ENCODE results near the gene ZNF664. TPM values are rescaled to one million over a fixed set of nuclear protein-coding genes. Genes with fewer than 3 reads are reported as not detected.

The ZNF664 gene
- total RNA-seq, 4 donors from 2014 or later: 25.0 to 100 (median 40.2) TPM

GRCh38 chr12:124025661-124026060, 52.6 kb downstream of the ZNF664 start:
- WGBS, 2 donors: 85 to 94% methylated on average over 8 of the region's 8 CpGs
- Histone ChIP-seq H3K4me1 (peaks cover 0 to 13% (median 0%) of the 10 kb centered on the region in 3 donors), H3K4me3 (no peak overlapping the region), H3K36me3 (no peaks in the 10 kb centered on the region), H3K27me3 (peaks cover 0 to 10% (median 0%) of the 10 kb centered on the region in 4 donors), H3K27ac (no peak overlapping the region), H3K9me3 (no peaks in the 10 kb centered on the region)
- intact Hi-C loops (cut with DNase I): no loop called here
- TF ChIP-seq, protein P1, sequence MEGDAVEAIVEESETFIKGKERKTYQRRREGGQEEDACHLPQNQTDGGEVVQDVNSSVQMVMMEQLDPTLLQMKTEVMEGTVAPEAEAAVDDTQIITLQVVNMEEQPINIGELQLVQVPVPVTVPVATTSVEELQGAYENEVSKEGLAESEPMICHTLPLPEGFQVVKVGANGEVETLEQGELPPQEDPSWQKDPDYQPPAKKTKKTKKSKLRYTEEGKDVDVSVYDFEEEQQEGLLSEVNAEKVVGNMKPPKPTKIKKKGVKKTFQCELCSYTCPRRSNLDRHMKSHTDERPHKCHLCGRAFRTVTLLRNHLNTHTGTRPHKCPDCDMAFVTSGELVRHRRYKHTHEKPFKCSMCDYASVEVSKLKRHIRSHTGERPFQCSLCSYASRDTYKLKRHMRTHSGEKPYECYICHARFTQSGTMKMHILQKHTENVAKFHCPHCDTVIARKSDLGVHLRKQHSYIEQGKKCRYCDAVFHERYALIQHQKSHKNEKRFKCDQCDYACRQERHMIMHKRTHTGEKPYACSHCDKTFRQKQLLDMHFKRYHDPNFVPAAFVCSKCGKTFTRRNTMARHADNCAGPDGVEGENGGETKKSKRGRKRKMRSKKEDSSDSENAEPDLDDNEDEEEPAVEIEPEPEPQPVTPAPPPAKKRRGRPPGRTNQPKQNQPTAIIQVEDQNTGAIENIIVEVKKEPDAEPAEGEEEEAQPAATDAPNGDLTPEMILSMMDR (IDR thresholded peaks at IDR 0.05): no peak
- TF ChIP-seq POLR2A (IDR thresholded peaks at IDR 0.05): no peak
- DNase-seq: no peak

DNA sequence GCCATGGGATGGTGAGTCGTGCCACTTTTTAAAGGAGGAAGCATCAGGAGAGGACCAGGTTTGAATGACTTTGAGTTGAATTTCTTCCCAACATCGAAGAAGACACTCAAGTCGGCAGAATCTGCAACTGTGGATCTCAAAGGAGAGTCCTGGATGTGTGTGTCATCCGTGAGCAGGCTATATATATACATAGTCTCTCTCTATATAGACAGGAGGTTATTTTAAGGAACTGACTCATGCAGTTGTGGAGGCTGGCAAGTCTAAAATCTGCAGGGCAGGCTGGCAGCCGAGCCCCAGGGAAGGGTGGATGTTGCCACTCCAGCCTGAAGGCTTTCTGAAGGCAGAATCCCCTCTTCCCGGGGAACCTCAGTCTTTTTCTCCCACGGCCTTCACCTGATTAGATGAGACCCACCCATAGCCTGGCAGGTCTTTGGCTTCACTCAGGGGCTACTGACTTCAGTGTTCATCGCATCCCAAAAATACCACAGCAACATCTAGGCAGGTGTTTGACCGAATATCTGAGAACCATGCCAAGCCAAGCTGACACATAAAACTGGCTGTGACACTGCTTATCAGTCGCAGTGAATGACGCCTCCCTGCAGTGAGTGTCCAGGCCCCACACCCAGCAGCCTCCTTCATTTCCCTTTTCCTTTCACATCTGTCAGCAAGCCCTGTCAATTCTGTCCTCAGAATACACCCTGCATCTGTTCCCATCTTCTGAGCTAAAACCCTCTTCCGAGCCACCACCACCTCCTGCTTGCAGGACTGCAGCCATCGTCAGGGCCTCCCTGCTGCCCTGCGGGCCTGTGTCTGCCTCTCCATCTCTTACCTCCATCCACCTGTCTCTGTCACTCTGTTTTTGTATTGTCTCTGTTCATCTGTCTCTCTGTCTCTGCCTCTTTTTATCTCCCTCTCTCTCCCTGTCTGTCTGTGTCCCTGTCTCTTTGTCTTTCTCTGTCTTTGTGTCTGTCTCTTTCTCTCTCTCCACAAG, 54.0 kb downstream of the ZNF664 start:
- TF ChIP-seq, protein P1 (IDR thresholded peaks at IDR 0.05): no peak
- TF ChIP-seq POLR2A (IDR thresholded peaks at IDR 0.05): no peak
- H3K36me3 ChIP-seq: no peaks in the 10 kb centered on the region

DNA sequence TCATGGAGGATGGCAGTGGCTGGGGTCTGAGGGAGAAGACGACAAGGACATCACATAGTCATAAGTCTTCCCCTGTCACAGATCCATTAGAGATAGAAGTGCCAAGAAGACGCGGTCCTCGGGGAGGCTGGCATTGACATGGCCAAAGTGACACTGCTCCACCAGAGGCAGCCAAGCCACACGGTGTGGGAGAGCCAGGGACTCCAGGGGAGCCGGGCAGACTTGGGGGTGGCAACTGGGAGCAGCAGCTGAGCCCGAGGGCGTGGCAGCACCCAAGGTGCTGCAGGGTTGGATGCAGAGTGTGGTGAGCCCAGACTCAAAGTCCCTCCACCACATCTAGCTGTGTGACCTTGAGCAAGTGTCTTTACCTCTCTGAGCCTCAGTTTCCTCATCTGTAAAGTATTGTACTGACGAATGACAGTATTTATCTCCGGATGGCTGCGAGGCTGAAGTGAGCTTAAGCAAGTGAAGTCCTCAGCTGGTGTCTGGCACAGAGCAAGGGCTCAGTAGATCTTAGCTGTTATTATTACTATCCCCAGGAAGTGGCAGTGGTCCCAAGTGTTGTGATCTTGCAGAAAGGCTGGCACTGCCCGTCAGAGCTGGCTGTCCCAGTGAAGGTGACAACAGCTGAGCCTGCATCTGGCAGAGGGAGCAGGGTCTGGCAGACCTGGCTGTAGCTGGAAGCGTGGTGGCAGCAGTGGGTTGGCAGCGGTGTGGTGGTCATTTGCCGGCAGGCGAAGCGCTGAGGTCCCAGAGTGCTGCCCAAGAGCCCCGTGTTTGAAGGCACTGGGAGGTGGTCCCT, 54.9 kb downstream of the ZNF664 start:
- H3K36me3 ChIP-seq: no peaks in the 10 kb centered on the region
- no peak overlapping the region for H3K27ac ChIP-seq
- H3K4me1 ChIP-seq: peaks cover 0 to 7% (median 0%) of the 10 kb centered on the region in 3 donors
- TF ChIP-seq POLR2A (IDR thresholded peaks at IDR 0.05): no peak
- TF ChIP-seq, protein P1 (IDR thresholded peaks at IDR 0.05): no peak
- H3K9me3 ChIP-seq: no peaks in the 10 kb centered on the region
- WGBS, 2 donors: 69 to 74% methylated on average over 17 of the region's 18 CpGs
- H3K27me3 ChIP-seq: peaks cover 0 to 10% (median 0%) of the 10 kb centered on the region in 4 donors
- DNase-seq: no peak
- no peak overlapping the region for H3K4me3 ChIP-seq
- intact Hi-C loops (cut with DNase I): no loop called here

More for the DNA sequence above, 54.0 kb downstream of the ZNF664 start:
- no peak overlapping the region for H3K4me3 ChIP-seq
- no peak overlapping the region for H3K27ac ChIP-seq
- DNase-seq: no peak
- 76 to 78% methylated on average over 12 to 13 of the region's 14 CpGs for WGBS, 2 donors
- intact Hi-C loops (cut with DNase I): no loop called here
- H3K27me3 ChIP-seq: peaks cover 0 to 10% (median 0%) of the 10 kb centered on the region in 4 donors
- H3K4me1 ChIP-seq: peaks cover 0 to 7% (median 0%) of the 10 kb centered on the region in 3 donors
- H3K9me3 ChIP-seq: no peaks in the 10 kb centered on the region

DNA sequence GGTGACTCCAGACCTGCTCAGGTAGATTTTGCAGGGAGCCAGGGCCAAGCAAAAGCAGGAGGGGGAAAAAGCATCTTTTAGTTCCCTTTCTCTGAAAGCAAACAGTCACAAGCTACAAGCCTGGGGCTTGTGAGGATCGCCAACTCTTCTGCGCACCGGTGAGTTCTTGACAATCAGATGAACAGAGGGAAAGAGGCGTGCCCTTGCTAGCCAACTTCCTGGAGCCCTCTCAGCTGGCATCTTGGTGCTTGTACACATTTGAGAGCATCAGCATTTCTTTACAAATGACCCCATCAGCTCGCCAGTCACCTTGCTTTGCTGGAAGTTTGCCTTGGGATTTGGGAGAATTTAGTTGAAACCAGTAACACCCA, 55.5 kb downstream of the ZNF664 start:
- H3K9me3 ChIP-seq: no peaks in the 10 kb centered on the region
- no peak overlapping the region for H3K4me3 ChIP-seq
- TF ChIP-seq, protein P1 (IDR thresholded peaks at IDR 0.05): no peak
- no peak for TF ChIP-seq POLR2A (IDR thresholded peaks at IDR 0.05)
- peaks cover 0 to 10% (median 0%) of the 10 kb centered on the region in 4 donors for H3K27me3 ChIP-seq
- H3K4me1 ChIP-seq: peaks cover 0 to 7% (median 0%) of the 10 kb centered on the region in 3 donors
- no peak overlapping the region for H3K27ac ChIP-seq
- DNase-seq: no peak
- 18 to 30% methylated on average over 4 to 5 of the region's 5 CpGs for WGBS, 2 donors
- no peaks in the 10 kb centered on the region for H3K36me3 ChIP-seq
- intact Hi-C loops (cut with DNase I): no loop called here

All from esophagus squamous epithelium (tissue), 5 donors.